Epithelial cell of prostate (primary cell): ENCODE results near the gene VAT1.
"Not testable (repeated sequence)": the region's sequence is repeated elsewhere in the genome, so short reads cannot be mapped to it uniquely, and the experiment has no call there.

Source experiments
- DNase-seq: peaks from one replicate; pipeline ENCODE4 v3.0.0-alpha.2; 2011; ENCODE audit warnings: low read depth, low spot score
- H3K27ac ChIP-seq: fragments of 450-650 bp; 2 replicates; pipeline ENCODE4 v1.5.1; 2017; ENCODE audit warnings: mild to moderate bottlenecking

The VAT1 gene

GRCh38 chr17:43010667-43011308 lies 11.4 kb downstream of the VAT1 start:
- DNase-seq = no peak

DNA sequence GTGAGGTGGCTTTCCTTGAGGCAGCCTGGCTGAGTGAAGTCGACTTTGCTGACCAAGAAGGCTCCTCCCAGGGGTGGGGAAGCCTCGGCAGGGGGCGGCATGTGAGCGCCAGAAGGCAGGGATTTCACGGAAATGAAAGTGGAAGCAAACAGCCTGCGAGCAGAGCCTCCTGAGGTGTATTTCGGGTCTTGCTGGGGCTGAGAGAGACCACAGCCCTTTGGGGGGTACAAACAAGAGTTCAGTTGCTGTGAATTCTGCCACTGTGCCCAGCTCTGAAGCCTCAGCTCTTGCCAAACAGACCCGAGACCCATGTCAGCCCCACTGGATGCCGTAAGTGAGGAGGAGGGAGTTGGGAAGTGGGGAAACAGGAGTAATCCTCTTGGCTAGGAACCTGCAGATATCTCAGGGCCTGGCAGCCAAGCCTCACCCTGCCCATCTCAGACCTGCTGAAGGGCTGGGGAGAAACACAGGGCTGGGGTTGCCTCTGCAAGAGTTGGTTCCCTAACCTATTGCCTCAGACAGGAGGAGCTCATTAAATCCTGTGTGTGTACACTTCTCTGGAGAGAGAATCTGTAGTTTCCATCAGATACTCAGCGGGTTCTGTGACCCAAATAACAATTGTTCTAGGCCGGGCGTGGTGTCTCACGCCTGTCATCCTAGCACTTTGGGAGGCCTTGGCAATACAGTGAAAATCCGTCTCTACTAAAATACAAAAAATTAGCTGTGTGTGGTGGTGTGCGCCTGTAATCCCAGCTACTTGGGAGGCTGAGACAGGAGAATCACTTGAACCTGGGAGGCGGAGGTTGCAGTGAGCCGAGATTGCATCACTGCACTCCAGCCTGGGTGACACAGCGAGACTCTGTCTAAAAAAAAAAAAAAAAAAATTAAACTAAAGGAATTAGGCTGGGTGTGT lies 15.3 kb downstream of the VAT1 start, which contains the start of gene IFI35:
TSS of gene IFI35 (plus strand) at position 146 of the 913 bp plus-strand sequence. CDS start at position 310, 164 bp downstream.
- peak within 1 kb of the TSS; percentile 62 for H3K27ac ChIP-seq

More at GRCh38 chr17:43010667-43011308, 11.4 kb downstream of the VAT1 start:
- H3K27ac ChIP-seq = no peak overlapping the region

GRCh38 chr17:43003542-43004172 lies 18.5 kb downstream of the VAT1 start:
- H3K27ac ChIP-seq = peak overlapping the region; percentile 91
- DNase-seq = no peak

More for the DNA sequence above, 15.3 kb downstream of the VAT1 start, which contains the start of gene IFI35:
- DNase-seq = peak; percentile 29

DNA sequence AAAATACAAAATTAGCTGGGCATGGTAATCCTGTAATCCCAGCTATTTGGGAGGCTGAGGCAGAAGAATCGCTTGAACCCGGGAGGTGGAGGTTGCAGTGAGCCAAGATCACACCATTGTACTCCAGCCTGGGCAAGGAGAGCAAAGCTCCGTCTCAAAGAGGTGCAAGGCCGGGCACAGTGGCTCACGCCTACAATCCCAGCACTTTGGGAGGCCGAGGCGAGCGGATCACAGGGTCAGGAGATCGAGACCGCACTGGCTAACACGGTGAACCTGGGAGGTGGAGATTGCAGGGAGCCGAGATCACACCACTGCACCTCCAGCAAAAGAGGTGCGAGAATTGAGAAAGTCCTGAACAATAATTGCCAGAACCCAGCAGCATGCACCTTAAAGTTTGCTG lies 21.3 kb downstream of the VAT1 start:
- H3K27ac ChIP-seq = peak overlapping the region; percentile 91
- DNase-seq = not testable (repeated sequence)

DNA sequence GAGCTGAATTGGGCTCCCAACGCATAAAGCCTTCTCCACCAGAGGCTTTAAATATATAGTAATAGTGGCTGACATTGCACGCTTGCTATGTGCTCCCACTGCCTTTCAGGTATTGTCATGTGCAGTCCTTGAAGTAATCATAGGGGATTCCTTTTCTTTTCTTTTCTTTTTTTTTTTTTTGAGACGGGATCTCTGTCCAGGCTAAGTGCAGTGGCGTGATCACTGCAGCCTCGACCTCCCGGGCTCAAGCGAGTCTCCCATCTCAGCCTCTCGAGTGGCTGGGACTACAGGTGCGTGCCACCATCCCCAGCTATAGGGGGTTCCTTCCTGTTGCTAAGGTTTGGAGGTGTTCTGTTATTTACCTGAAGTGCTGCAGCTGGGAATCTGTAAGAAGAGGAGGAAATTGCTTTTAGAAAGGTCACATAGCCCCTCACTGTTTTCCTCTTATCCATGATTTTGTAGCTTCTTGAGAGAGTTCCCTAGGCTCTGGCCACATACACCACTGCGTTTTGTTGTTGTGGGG lies 23.1 kb downstream of the VAT1 start:
- H3K27ac ChIP-seq = peak overlapping the region; percentile 91
- no peak for DNase-seq

GRCh38 chr17:42997984-42998938 lies 23.9 kb downstream of the VAT1 start, which contains the start of gene RPL27:
Gene RPL27, plus strand, starts transcription at chr17:42998419. Its CDS starts 332 bp downstream, at chr17:42998751.
- H3K27ac ChIP-seq = peak within 1 kb of the TSS; percentile 91
- peak; percentile 100 for DNase-seq

- no peak for DNase-seq
- H3K27ac ChIP-seq = peak overlapping the region; percentile 91
These were observed 24.7 kb downstream of the VAT1 start for GRCh38 chr17:42997390-42997983.

DNA sequence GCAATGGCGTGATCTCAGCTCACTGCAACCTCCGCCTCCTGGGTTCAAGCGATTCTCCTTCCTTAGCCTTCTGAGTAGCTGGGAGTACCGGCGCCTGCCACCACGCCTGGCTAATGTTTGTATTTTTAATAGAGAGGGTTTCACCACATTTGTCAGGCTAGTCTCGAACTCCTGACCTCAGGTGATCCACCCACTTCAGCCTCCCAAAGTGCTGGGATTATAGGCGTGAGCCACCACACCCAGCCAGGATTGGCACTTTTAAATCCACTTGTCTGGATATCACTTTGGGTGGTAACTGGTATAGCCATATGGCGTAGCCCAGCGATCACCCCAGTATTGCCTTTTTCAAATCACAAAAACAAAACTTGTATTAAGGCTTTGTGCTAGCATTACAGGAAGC lies 28.3 kb downstream of the VAT1 start:
- DNase-seq = not testable (repeated sequence)

DNA sequence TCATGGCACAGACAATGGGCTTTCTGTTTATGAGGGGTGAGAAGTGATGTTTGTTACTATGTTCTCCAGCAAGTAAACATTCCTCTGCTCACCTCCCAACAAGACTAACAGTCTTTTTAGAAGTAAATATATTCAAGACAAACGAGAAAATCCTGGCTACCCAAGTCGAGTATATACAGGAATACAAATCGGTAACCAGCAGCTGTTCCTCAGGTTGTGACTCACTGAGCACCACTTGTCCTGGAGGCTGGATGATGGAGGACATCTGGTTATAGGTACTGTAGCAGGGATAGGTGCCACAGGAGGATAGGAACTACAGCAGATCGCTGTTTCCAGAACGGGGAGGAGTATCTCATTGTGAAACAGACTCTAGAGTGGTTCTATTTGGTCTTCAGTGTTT lies 29.3 kb downstream of the VAT1 start:
- H3K27ac ChIP-seq = no peak overlapping the region
- no peak for DNase-seq

More for the DNA sequence above, 28.3 kb downstream of the VAT1 start:
- H3K27ac ChIP-seq = not testable (repeated sequence)

DNA sequence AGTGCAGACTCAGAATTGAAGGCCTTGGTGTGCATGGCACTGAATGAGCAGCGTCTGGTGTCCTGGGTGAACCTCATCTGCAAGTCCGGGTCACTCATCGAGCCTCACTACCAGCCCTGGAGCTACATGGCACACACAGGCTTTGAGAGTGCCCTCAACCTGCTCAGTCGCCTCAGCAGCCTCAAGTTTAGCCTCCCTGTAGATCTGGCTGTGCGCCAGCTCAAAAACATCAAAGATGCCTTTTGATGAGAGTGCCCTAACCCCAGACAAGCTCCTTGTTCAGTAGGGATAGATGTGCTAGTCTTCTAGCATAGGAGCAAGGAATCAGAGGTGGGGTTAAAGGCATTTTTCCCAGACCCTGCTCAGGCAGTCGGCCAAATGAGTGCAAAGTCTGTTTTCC lies 30.7 kb downstream of the VAT1 start:
- DNase-seq = no peak
- H3K27ac ChIP-seq = peak overlapping the region; percentile 94

- DNase-seq = no peak
- H3K27ac ChIP-seq = peak overlapping the region; percentile 94
These were observed 32.2 kb downstream of the VAT1 start for GRCh38 chr17:42989726-42990652.

DNA sequence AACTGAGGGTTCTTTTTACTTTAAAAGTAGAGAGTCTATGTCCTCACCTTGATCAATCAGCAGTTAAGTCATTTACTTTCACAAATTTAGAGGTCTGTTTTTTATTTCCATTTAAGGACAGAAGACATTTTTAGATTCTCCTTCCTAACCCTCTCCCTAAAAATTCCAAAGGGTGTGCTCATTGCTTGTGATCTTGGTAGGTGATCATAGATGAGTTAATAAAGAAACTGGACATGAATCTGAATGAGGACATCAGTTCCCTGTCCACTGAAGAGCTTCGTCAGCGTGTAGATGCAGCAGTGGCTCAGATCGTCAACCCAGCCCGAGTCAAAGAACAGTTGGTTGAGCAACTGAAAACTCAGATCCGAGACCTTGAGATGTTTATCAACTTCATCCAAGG lies 33.0 kb downstream of the VAT1 start:
- H3K27ac ChIP-seq = peak overlapping the region; percentile 94
- no peak for DNase-seq

DNA sequence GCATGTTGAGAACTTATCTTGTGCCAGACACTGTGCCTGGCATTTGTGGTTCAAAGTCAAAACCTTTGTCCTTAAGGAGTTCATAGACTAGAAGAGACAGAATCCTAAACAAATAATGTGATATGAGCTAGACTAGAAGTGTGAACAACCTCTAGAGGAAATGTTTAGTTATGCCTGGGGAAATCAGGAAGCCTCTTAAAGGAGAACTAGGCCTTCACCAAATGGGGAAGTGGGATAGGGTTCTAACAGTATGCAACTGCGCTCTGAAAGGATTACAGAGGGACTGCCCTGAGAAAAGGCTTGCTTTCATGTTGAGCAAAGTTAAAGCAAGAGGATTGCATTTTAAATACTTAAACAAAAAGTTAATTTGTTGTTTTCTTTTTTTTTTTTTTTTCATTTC lies 37.0 kb downstream of the VAT1 start:
- no peak for DNase-seq

DNA sequence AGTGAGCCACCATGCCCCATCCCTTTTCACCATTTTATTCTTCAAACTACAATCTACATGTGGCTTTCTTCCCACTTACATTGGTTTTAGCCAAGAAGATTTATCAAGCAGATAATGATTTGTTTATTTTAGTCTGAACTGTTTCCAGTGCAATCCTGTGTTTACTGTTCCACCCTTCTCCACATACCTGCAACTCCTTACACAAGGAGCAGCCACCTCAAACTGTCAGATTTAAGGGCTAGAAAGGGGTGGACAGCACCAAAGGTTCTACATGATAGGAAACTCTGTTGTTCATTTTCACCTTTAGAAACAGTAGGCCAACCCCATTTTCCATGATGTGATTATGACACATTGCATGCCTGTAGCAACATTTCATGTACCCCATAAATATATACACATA lies 39.9 kb downstream of the VAT1 start:
- no peak for DNase-seq
- H3K27ac ChIP-seq = no peak overlapping the region

More for the DNA sequence above, 37.0 kb downstream of the VAT1 start:
- H3K27ac ChIP-seq = no peak overlapping the region

DNA sequence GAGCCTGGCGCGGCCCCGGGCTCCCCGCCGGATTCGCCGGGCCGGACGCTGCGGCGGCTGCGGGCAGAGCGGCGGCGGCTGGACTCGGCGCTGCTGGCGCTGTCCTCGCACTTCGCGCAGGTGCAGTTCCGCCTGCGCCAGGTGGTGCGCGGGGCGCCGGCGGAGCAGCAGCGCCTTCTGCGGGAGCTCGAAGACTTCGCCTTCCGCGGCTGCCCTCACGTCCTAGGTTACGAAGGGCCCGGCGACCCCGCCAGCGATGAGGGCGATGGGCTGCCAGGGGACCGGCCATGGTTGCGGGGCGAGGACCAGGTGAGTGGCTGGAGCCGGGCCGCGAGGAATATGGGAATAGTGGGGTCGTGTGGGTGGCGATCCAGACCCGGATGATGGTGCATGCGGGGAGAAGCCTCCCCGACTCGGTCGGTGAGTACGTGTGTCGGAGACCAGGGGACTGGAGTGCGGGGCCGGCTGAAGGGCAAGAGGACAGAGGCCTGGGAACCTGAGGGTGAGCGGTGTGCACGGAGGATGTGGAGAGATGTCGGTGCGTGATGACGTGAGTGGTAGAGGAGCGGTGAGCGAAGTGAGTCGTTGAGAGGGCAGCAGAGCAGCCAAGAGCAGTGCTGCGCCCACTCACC lies 41.3 kb downstream of the VAT1 start:
- no peak for DNase-seq
- peak overlapping the region; percentile 83 for H3K27ac ChIP-seq

DNA sequence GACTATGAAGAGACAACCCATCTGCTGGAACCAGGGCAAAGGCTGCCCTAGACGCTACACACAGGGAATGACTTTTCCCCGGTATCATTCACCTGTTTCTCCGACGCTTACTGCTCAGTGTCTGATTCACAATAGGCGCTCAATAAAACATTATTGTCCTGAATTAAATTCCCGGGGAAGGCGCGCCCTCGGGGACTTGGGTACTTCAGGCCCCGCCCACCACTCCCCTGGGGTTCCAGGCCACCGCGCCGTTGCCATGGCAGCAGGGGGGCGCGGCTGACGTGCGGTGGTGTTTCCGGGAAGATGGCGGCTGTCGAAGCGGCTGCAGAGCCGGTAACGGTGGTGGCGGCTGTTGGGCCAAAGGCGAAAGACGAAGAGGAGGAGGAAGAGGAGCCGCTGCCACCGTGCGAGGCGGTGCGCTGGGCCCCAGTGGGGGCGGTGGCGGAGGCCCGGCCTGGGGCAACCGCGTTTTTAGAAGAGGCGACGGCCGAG lies 41.9 kb downstream of the VAT1 start, which contains the start of gene RUNDC1:
TSS of gene RUNDC1 (plus strand) at position 292 of the 492 bp plus-strand sequence. CDS start at position 304, 12 bp downstream.
- peak within 1 kb of the TSS; percentile 83 for H3K27ac ChIP-seq
- DNase-seq = no peak
